Ovary (tissue), 3 donors: Measurements from ENCODE around the gene PAK3.

Source experiments
- EP300 ChIP-seq: sonication (generic); formaldehyde crosslinking; IDR thresholded peaks from one replicate; pipeline ENCODE4 v1.6.1; 2017; ENCODE audit warnings: antibody characterized with exemption
- POLR2A ChIP-seq: fragments of 450-650 bp; IDR thresholded peaks from one replicate; pipeline ENCODE4 v1.6.1; 2017; ENCODE audit warnings: antibody characterized with exemption, mild to moderate bottlenecking, moderate library complexity
- TF ChIP-seq, protein P1 (sequence below), 3 donors: fragments of 450-650 bp in 2 of 3; fragments of 200-600 bp in 1 of 3; IDR thresholded peaks; one replicate each; pipeline versions ENCODE4 v1.5.1 to v1.8.0; 2016 to 2022; ENCODE audit warnings: antibody characterized with exemption in 3 of 3, mild to moderate bottlenecking in 1 of 3
- donor health status: DM: no; HTN: no; CAD: no.

DNA sequence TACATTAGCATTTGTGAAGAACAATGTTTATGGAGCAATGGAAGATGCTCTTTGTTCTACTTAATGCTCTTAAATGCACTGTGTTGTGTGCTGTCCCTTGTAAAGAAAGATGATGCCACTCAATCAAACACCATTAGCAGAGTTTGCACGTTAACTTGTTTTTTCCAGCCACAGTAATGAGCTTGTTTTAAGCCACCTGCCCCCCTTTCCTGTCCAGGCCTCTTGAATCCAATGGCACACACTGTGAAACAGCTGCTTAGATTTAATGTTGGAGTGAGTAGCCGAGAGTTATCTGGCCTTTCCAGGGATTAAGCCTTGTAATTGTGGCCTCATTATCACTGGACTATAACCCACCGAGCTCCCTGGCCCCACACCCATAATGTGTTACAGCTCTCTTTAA, 86.0 kb downstream of the PAK3 start:
- no peak for TF ChIP-seq POLR2A
- TF ChIP-seq, protein P1, sequence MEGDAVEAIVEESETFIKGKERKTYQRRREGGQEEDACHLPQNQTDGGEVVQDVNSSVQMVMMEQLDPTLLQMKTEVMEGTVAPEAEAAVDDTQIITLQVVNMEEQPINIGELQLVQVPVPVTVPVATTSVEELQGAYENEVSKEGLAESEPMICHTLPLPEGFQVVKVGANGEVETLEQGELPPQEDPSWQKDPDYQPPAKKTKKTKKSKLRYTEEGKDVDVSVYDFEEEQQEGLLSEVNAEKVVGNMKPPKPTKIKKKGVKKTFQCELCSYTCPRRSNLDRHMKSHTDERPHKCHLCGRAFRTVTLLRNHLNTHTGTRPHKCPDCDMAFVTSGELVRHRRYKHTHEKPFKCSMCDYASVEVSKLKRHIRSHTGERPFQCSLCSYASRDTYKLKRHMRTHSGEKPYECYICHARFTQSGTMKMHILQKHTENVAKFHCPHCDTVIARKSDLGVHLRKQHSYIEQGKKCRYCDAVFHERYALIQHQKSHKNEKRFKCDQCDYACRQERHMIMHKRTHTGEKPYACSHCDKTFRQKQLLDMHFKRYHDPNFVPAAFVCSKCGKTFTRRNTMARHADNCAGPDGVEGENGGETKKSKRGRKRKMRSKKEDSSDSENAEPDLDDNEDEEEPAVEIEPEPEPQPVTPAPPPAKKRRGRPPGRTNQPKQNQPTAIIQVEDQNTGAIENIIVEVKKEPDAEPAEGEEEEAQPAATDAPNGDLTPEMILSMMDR (IDR thresholded peaks at IDR 0.05), result no peak
- TF ChIP-seq EP300, result no peak
